Spleen (tissue), 11 donors: ENCODE results near the gene HAL. TPM values are rescaled to one million over a fixed set of nuclear protein-coding genes. Genes with fewer than 3 reads are reported as not detected.

Experiments used
- DNase-seq: peaks from one replicate; pipeline ENCODE4 v3.0.0-alpha.2; 2020
- H3K27ac ChIP-seq, 8 donors: fragments of 200-600 bp; sonication (generic) in 7 of 8; 1 replicate in 4 of 8; 2 replicates in 4 of 8; pipeline versions ENCODE4 v1.5.0 to v1.8.0; 2016 to 2021; ENCODE audit warnings: inconsistent platforms in 4 of 8, mild to moderate bottlenecking in 4 of 8, moderate library complexity in 1 of 8
- H3K27me3 ChIP-seq, 7 donors: fragments of 200-600 bp; sonication (generic) in 6 of 7; replicated peaks in 1 of 7; 1 replicate in 4 of 7; 2 replicates in 3 of 7; pipeline versions ENCODE4 v1.5.0 to v1.8.0; 2016 to 2021; ENCODE audit warnings: inconsistent platforms in 3 of 7, mild to moderate bottlenecking in 1 of 7
- H3K36me3 ChIP-seq, 6 donors: fragments of 200-600 bp; sonication (generic) in 5 of 6; 1 replicate in 4 of 6; 2 replicates in 2 of 6; pipeline versions ENCODE4 v1.5.0 to v1.8.0; 2016 to 2021; ENCODE audit warnings: inconsistent platforms in 2 of 6
- H3K4me1 ChIP-seq, 6 donors: fragments of 200-600 bp; sonication (generic) in 5 of 6; 1 replicate in 3 of 6; 2 replicates in 3 of 6; pipeline versions ENCODE4 v1.5.0 to v1.8.0; 2016 to 2021; ENCODE audit warnings: inconsistent platforms in 3 of 6
- H3K4me3 ChIP-seq, 8 donors: fragments of 200-600 bp; sonication (generic) in 7 of 8; 1 replicate in 4 of 8; 2 replicates in 4 of 8; pipeline versions ENCODE4 v1.5.0 to v1.8.0; 2016 to 2021; ENCODE audit warnings: inconsistent platforms in 4 of 8, mild to moderate bottlenecking in 4 of 8, moderate library complexity in 2 of 8
- H3K9me3 ChIP-seq, 8 donors: fragments of 200-600 bp; sonication (generic) in 7 of 8; 1 replicate in 4 of 8; 2 replicates in 4 of 8; pipeline versions ENCODE4 v1.5.0 to v1.8.0; 2016 to 2021; ENCODE audit warnings: inconsistent platforms in 4 of 8
- CTCF ChIP-seq, 11 experiments: fragments of 200-600 bp in 7 of 11; fragments of 450-650 bp in 4 of 11; sonication (generic) in 4 of 11; IDR thresholded peaks in 8 of 11; conservative IDR thresholded peaks in 3 of 11; 1 replicate in 7 of 11; 2 replicates in 4 of 11; pipeline versions ENCODE4 v1.4.0 to v1.8.0; 2016 to 2021; ENCODE audit warnings: antibody characterized with exemption in 11 of 11, inconsistent platforms in 4 of 11, mild to moderate bottlenecking in 1 of 11
- POLR2A ChIP-seq, 3 donors: fragments of 450-650 bp; IDR thresholded peaks; one replicate each; pipeline ENCODE4 v1.5.1; 2017; ENCODE audit warnings: antibody characterized with exemption in 3 of 3, mild to moderate bottlenecking in 1 of 3
- POLR2AphosphoS5 ChIP-seq, 3 donors: sonication (generic); formaldehyde crosslinking; IDR thresholded peaks; one replicate each; pipeline ENCODE4 v1.5.1; 2017; ENCODE audit warnings: antibody characterized with exemption in 3 of 3
- WGBS, 5 donors: extraction: QIAGEN DNeasy Blood & Tissue Kit in 3 of 5; methylation state at CpG; one replicate each; pipeline versions ENCODE4 v1.1.5 to v1.1.7; 2013 to 2018; 5-methylcytosine and 5-hydroxymethylcytosine counted together
- intact Hi-C: fragments of 100-400 bp; cut with DNase I; formaldehyde crosslinking; loops from one replicate; pipeline ENCODE4 v1.15.0; 2023; ENCODE audit warnings: low total_unique reads
- polyA plus RNA-seq, 3 donors: library from polyadenylated mRNA; stranded (reverse); fragments of 200-250 nt; gene quantifications; one replicate each; pipeline ENCODE4 v1.2.1, GENCODE V29; 2013
- total RNA-seq, 7 donors: library from RNA; depleted of rRNA in 3 of 7; stranded (reverse); fragments of >200 nt in 3 of 7; fragmentation: NEBNext Ultra II Directional in 4 of 7; extraction: Animal tissue kit (Norgen Biotek cat#: 25700) in 4 of 7; gene quantifications; one replicate each; pipeline versions ENCODE4 v1.1.0 to v1.2.1, GENCODE V29; 2016 to 2021
- donor health status: healthy with polysubstance abuse.
- donor health status: DM: no; HTN: no; CAD: no; lungs with moderate emphysema.
- donor health status: DM: no; HTN: no; CAD: no.
- donor health status: Bipolar disorder and iron deficiency.
- donor health status: healthy.
- donor health status: DM: no; HTN: no; CAD: no.
- donor health status: DM: yes; HTN: yes; CAD: no.

The HAL gene
- total and polyA plus RNA-seq, 10 donors: 0.24 to 27.3 (median 9.4) TPM

- peaks cover 0 to 61% (median 8%) of the 10 kb centered on the region in 6 donors for H3K36me3 ChIP-seq
- intact Hi-C loops: loop anchor here (10.0 kb wide), 1 partner anchor 171 kb away; no protein-coding TSS in a partner anchor
- H3K27me3 ChIP-seq: no peaks in the 10 kb centered on the region
- peak; percentile 86 for DNase-seq
- peak overlapping the region in 3 of 8 donors; percentile 16 to 54 (median 24) for H3K4me3 ChIP-seq
- 75 to 94% (median 89%) methylated on average over 29 of the region's 29 CpGs for WGBS, 5 donors
- TF ChIP-seq POLR2AphosphoS5 (IDR thresholded peaks at IDR 0.05): peak in 1 of 3 donors; percentile 51
- no peak for TF ChIP-seq POLR2A (IDR thresholded peaks at IDR 0.05)
- peaks cover 0 to 24% (median 6%) of the 10 kb centered on the region in 6 donors for H3K4me1 ChIP-seq
- no peaks in the 10 kb centered on the region for H3K9me3 ChIP-seq
- peak overlapping the region in 7 of 8 donors; percentile 44 to 91 (median 77) for H3K27ac ChIP-seq
Observed at GRCh38 chr12:95995238-95996031, 709 bp downstream of the HAL start.

- Histone ChIP-seq H3K4me1 (peaks cover 0 to 24% (median 6%) of the 10 kb centered on the region in 6 donors), H3K9me3 (no peaks in the 10 kb centered on the region), H3K36me3 (peaks cover 0 to 61% (median 0%) of the 10 kb centered on the region in 6 donors), H3K4me3 (no peak overlapping the region), H3K27me3 (no peaks in the 10 kb centered on the region), H3K27ac (peak overlapping the region in 1 of 8 donors; percentile 91)
- no peak for DNase-seq
- intact Hi-C loops: loop anchor here (10.0 kb wide), 1 partner anchor 170 kb away; no protein-coding TSS in a partner anchor
- no peak for TF ChIP-seq POLR2AphosphoS5 (IDR thresholded peaks at IDR 0.05)
- no peak for TF ChIP-seq CTCF (IDR thresholded peaks at IDR 0.05 in 8 of 11, conservative IDR thresholded peaks at IDR 0.05 in 3 of 11)
- TF ChIP-seq POLR2A (IDR thresholded peaks at IDR 0.05): no peak
- 66 to 92% (median 86%) methylated on average over 5 of the region's 5 CpGs for WGBS, 5 donors
Observed at GRCh38 chr12:95994476-95994875, 1.7 kb downstream of the HAL start.

GRCh38 chr12:95993907-95994306, 2.2 kb downstream of the HAL start:
- H3K9me3 ChIP-seq: no peaks in the 10 kb centered on the region

GRCh38 chr12:95990136-95990535, 6.0 kb downstream of the HAL start:
- Histone ChIP-seq H3K4me1 (peaks cover 0 to 4% (median 0%) of the 10 kb centered on the region in 6 donors), H3K27ac (no peak overlapping the region), H3K27me3 (no peaks in the 10 kb centered on the region), H3K9me3 (no peaks in the 10 kb centered on the region), H3K36me3 (peaks cover 0 to 90% (median 0%) of the 10 kb centered on the region in 6 donors), H3K4me3 (no peak overlapping the region)
- 74 to 89% (median 84%) methylated on average over 6 to 7 of the region's 7 CpGs for WGBS, 5 donors
- intact Hi-C loops: loop anchor here (10.0 kb wide), 1 partner anchor 165 kb away; no protein-coding TSS in a partner anchor
- no peak for TF ChIP-seq POLR2A (IDR thresholded peaks at IDR 0.05)
- TF ChIP-seq POLR2AphosphoS5 (IDR thresholded peaks at IDR 0.05): no peak
- TF ChIP-seq CTCF (IDR thresholded peaks at IDR 0.05 in 8 of 11, conservative IDR thresholded peaks at IDR 0.05 in 3 of 11): no peak
- no peak for DNase-seq

More at GRCh38 chr12:95993907-95994306, 2.2 kb downstream of the HAL start:
- Histone ChIP-seq H3K36me3 (peaks cover 0 to 66% (median 0%) of the 10 kb centered on the region in 6 donors), H3K27ac (no peak overlapping the region), H3K27me3 (no peaks in the 10 kb centered on the region), H3K4me1 (peaks cover 0 to 20% (median 5%) of the 10 kb centered on the region in 6 donors), H3K4me3 (no peak overlapping the region)
- WGBS, 5 donors: 82 to 96% (median 92%) methylated on average over 7 of the region's 7 CpGs
- TF ChIP-seq POLR2AphosphoS5 (IDR thresholded peaks at IDR 0.05): no peak
- no peak for TF ChIP-seq CTCF (IDR thresholded peaks at IDR 0.05 in 8 of 11, conservative IDR thresholded peaks at IDR 0.05 in 3 of 11)
- intact Hi-C loops: loop anchor here (10.0 kb wide), 1 partner anchor 169 kb away; no protein-coding TSS in a partner anchor
- no peak for DNase-seq
